NT2/D1 (cell line): ENCODE results near the gene TENM4.

Experiments used
- DNase-seq: peaks from one replicate; pipeline ENCODE4 v3.0.0-alpha.2; 2011; ENCODE audit warnings: low read depth, low spot score
- H3K27me3 ChIP-seq: 2 replicates; pipeline ENCODE4 v1.6.0; 2011; ENCODE audit warnings: mild to moderate bottlenecking; ENCODE audit not compliant: insufficient read length, insufficient read depth
- H3K36me3 ChIP-seq: 2 replicates; pipeline ENCODE4 v1.6.1; 2011; ENCODE audit warnings: mild to moderate bottlenecking, low read length, mixed read lengths; ENCODE audit not compliant: insufficient read depth, insufficient read length
- H3K4me1 ChIP-seq: 2 replicates; pipeline ENCODE4 v1.5.1; 2011; ENCODE audit not compliant: insufficient read depth, insufficient read length
- H3K4me3 ChIP-seq: 2 replicates; pipeline ENCODE4 v1.5.1; 2011; ENCODE audit warnings: low read depth; ENCODE audit not compliant: insufficient read length
- H3K9ac ChIP-seq: 2 replicates; pipeline ENCODE4 v1.6.0; 2011; ENCODE audit warnings: low read depth; ENCODE audit not compliant: insufficient read length
- H3K9me3 ChIP-seq: 2 replicates; pipeline ENCODE4 v1.5.1; 2011; ENCODE audit warnings: mild to moderate bottlenecking, low read length; ENCODE audit not compliant: insufficient read depth
- SUZ12 ChIP-seq: IDR thresholded peaks from 2 replicates; pipeline ENCODE4 v1.6.1; 2011; ENCODE audit not compliant: insufficient read length, insufficient read depth; ENCODE audit errors: extremely low read depth
- YY1 ChIP-seq: IDR thresholded peaks from 2 replicates; pipeline ENCODE4 v1.6.1; 2011; ENCODE audit not compliant: insufficient read length, insufficient read depth
- ZNF274 ChIP-seq: IDR thresholded peaks from 2 replicates; pipeline ENCODE4 v1.6.1; 2011; ENCODE audit warnings: mild to moderate bottlenecking, low read depth, low read length

TENM4 gene

GRCh38 chr11:79447038-79447786, 6.4 kb upstream of the TENM4 start:
- H3K27me3 ChIP-seq, result no peaks in the 10 kb centered on the region
- TF ChIP-seq SUZ12, result no peak
- no peak for TF ChIP-seq ZNF274
- no peak for TF ChIP-seq YY1
- no peak overlapping the region for H3K4me3 ChIP-seq
- H3K36me3 ChIP-seq, result no peaks in the 10 kb centered on the region
- no peak for DNase-seq
- no peaks in the 10 kb centered on the region for H3K4me1 ChIP-seq
- no peak overlapping the region for H3K9ac ChIP-seq
- H3K9me3 ChIP-seq, result no peaks in the 10 kb centered on the region

- no peak for DNase-seq
- Histone ChIP-seq H3K36me3 (no peaks in the 10 kb centered on the region), H3K4me3 (no peak overlapping the region), H3K4me1 (no peaks in the 10 kb centered on the region), H3K9me3 (no peaks in the 10 kb centered on the region), H3K9ac (no peak overlapping the region), H3K27me3 (no peaks in the 10 kb centered on the region)
- TF ChIP-seq ZNF274, result no peak
- TF ChIP-seq YY1, result no peak
- no peak for TF ChIP-seq SUZ12
Observed at GRCh38 chr11:79444923-79445322, 4.1 kb upstream of the TENM4 start.

- no peak for DNase-seq
- Histone ChIP-seq H3K36me3 (no peaks in the 10 kb centered on the region), H3K4me3 (peak overlapping the region; percentile 80), H3K9me3 (no peaks in the 10 kb centered on the region), H3K9ac (peak overlapping the region; percentile 94), H3K27me3 (peaks cover 8% of the 10 kb centered on the region), H3K4me1 (peaks cover 2% of the 10 kb centered on the region)
- TF ChIP-seq YY1, result no peak
- no peak for TF ChIP-seq ZNF274
- no peak for TF ChIP-seq SUZ12
Observed at GRCh38 chr11:79441461-79441875, 638 bp upstream of the TENM4 start.

DNA sequence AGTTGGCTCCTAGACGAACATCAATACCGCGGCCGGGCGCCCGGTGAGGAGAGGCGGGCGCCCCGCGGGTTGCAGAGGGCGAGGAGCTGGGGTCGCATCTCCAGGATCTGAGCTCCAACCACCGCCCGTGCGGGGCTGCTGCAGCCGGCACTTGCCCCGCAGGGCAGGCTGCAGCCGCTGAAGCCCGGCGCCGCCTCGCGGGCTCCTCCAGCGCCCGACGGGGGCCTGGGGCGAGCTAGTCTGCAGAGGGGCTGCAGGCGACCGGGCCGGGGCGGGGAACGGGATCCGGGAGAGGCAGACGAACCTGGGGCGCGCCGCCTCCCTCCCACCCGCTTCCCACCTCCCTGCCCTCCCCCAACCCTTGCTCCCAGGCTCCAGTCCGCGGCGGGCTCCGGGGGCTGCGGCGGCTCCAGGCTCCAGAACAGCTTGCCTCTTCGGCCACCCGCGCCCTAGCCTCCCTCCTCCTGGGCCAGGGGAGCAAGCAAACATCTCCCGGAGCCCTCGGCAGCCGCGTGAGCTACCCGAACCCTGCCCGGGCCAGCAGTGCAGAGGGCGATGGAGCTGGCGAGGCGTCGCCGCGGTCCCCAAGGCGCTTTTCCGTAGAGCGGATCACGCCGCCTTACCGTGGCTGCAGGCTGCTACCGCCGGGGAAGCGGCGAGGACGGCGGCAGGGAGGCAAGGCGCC, 802 bp downstream of the TENM4 start:
- Histone ChIP-seq H3K27me3 (peaks cover 22% of the 10 kb centered on the region), H3K9ac (peak overlapping the region; percentile 94), H3K36me3 (no peaks in the 10 kb centered on the region), H3K4me1 (peaks cover 2% of the 10 kb centered on the region), H3K4me3 (peak overlapping the region; percentile 80), H3K9me3 (no peaks in the 10 kb centered on the region)
- no peak for DNase-seq
- TF ChIP-seq ZNF274 (no peak), SUZ12 (no peak), YY1 (no peak)

- Histone ChIP-seq H3K9ac (peak overlapping the region; percentile 94), H3K4me3 (peak overlapping the region; percentile 80), H3K36me3 (no peaks in the 10 kb centered on the region), H3K9me3 (no peaks in the 10 kb centered on the region), H3K27me3 (peaks cover 22% of the 10 kb centered on the region), H3K4me1 (peaks cover 2% of the 10 kb centered on the region)
- TF ChIP-seq YY1, result no peak
- TF ChIP-seq ZNF274, result no peak
- TF ChIP-seq SUZ12, result no peak
- DNase-seq, result no peak
Observed at GRCh38 chr11:79439410-79439885, 1.4 kb downstream of the TENM4 start.

- peak overlapping the region; percentile 80 for H3K4me3 ChIP-seq
- TF ChIP-seq ZNF274 (no peak), SUZ12 (no peak), YY1 (no peak)
- no peaks in the 10 kb centered on the region for H3K36me3 ChIP-seq
- H3K4me1 ChIP-seq, result peaks cover 2% of the 10 kb centered on the region
- H3K9ac ChIP-seq, result peak overlapping the region; percentile 94
- peaks cover 22% of the 10 kb centered on the region for H3K27me3 ChIP-seq
- DNase-seq, result no peak
- no peaks in the 10 kb centered on the region for H3K9me3 ChIP-seq
Observed at GRCh38 chr11:79438631-79439409, 2.0 kb downstream of the TENM4 start.
